AG08395 (cell line): ENCODE measurements around the gene LIPE.

Experiments
- DNase-seq: peaks from one replicate; pipeline ENCODE4 v3.0.0; 2012; ENCODE audit warnings: mixed read lengths, low spot score

The LIPE gene

DNA sequence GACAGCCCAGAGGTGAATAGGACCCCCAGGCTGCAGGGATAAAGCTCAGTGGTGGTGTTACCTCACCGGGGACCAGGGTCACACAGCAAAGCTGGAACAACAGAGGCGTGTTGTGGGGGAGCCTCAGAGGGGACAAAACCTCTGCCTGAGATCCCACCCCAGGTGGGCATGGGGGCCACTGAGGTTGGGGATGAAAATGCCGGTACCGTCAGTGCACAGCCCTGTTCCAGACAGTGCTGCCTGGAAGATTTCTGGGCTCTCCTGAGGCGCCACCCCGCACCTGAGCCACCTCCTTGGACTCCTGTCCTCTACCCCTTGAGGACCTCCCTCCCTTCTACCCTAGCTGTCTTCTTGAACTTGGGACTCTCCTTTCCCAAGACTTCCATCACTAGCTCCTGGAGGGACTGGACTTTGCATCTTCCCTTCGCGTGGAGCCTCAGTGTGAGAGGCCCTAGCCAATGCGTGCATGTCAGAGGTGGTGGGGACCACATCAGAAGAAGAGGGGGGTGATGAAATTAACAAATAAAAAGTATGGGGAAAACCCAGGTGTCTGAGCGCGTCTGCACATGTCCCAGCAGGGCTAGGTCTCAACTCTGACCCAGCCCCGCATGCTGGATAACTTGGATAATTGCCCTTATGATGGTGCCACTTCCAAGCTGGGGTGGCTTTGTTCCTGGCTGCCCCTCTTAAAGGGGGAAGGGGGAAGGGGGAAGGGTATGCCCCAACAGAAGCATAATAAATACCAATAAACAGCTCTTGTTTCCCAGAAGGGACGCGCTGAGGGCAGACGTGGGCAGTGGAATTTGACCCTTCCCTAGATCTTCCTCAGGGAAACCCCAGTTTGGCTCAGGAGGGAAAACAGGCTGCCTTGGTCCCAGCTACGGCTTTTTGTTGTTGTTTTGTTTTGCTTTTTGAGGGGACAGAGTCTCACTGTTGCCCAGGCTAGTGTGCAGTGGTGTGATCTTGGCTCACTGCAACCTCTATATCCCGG, 48.7 kb downstream of the LIPE start:
- DNase-seq = no peak

DNA sequence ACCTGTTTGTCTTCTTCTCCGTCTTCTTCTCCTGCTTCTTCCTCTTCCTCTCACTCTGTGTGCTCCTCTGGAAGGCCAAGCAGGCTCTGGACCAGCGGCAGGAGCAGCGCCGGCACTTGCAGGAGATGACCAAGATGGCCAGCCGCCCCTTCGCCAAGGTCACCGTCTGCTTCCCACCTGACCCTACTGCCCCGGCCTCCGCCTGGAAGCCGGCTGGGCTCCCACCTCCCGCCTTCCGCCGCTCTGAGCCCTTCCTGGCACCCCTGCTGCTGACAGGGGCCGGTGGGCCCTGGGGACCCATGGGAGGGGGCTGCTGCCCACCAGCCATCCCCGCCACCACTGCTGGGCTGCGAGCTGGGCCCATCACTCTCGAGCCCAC, 51.0 kb downstream of the LIPE start:
- DNase-seq = no peak

DNA sequence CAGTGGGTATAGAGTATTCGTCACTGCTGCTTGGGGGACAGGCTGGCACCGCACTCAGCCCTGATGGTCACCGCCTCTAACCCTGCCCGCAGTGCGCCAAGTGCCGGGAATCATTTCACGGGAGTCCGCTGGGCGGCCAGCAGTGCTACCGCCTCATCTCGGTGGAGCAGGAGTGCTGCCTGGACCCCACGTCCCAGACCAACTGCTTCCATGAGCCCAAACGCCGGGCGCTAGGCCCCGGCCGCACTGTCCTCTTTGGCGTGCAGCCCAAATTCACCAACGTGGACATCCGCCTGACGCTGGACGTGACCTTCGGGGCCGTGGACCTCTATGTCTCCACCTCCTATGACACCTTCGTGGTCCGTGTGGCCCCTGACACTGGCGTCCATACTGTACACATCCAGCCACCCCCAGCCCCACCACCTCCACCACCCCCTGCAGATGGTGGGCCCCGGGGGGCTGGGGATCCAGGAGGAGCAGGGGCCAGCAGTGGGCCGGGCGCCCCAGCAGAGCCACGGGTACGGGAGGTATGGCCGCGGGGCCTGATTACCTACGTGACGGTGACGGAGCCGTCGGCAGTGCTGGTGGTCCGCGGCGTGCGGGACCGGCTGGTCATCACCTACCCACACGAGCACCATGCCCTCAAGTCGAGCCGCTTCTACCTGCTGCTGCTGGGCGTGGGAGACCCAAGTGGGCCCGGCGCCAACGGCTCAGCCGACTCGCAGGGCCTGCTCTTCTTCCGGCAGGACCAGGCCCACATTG, 51.6 kb downstream of the LIPE start:
- no peak for DNase-seq

DNA sequence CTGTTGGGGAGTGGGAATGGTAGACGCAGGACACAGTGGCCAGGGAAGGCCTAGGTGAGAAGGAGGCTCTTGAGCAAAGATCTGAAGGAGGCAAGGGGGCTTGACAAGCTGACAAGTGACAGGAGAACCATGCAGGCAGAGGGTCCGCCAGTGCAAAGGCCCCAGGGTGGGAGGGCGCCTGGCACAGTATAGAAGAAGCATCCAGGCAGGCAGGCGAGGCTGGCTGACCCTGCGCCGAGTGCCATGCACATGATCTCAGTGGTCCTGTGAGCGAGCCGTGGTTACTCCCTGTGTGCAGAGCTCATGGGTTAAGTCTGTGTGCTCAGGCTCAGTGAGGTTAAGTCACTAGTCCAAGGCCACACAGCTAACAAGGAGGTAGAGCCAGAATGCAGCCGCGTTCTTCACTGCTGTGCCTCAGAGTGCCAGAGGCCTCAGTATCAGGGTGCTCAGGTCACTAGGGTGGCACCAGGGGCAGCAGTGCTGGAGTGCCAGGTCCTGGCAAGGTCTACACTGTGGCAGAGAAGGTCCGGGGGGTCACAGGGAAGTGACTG, 52.3 kb downstream of the LIPE start:
- DNase-seq = no peak

DNA sequence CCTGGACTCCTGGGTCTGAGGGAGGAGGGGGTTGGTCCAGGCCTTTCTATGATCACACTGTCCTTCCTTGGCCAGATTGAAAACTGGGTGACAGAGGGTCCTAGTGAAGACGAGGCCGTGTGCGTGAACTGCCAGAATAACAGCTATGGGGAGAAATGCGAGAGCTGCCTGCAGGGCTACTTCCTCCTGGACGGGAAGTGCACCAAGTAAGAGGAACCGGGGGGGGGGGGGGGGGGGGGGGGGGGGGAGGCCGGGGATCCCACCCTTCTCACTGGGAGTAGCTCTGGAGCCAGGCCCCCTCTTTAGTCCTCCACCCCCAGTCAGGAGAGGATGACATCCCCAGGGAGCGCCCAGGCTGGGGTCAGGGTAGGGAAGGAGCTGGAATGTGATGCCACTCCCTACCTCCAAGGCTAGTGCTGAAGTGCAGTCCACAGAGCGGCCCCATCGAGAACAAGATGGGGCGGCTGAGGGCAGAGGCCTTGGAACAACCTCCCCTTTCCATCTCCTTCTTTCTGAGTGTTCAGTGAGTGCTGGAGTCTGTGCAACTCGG, 56.5 kb downstream of the LIPE start:
- DNase-seq = no peak

DNA sequence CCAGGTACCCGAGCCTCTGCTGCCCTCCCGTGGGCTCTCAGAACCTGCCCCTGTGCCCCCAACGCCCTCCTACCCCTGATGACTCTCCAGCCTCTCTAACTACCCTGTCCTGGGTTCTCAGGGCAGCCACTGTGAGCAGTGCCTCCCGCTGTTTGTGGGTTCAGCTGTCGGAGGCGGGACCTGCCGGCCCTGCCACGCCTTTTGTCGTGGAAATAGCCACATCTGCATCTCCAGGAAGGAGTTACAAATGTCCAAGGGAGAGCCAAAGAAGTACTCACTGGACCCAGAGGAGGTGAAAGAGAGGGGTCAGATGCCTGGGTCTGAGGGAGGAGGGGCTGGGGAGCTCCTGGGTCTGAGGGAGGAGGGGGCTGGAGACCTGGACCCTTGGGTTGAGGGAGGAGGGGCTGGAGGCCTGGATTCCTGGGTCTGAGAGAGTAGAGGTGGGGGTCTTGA, 57.1 kb downstream of the LIPE start:
- no peak for DNase-seq

DNA sequence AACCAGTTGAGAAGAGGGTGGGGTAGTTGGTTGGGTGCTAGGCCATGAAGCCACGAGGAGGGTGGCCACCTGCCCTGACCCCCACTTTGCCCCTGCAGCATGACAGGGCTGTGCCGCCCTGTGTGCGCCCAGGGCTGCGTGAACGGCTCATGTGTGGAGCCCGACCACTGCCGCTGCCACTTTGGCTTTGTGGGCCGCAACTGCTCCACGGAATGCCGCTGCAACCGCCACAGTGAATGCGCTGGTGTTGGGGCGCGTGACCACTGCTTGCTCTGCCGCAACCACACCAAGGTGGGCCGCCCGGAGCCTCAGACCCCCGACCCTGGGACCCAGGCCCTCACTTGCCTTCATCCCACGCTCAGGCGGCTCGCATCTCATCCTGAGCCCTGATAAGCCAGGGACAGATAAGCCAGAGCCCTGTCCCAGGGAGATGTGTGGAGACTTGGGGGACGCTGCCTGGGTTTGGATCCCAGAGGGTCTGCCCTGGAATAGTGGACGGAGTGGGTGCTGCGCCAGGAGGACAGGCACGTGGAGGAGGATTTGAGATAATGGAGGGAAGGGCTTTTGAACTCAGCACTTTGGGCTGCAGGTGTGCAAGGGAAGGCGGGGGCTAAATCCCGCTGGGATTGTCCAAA, 57.6 kb downstream of the LIPE start:
- DNase-seq = no peak

DNA sequence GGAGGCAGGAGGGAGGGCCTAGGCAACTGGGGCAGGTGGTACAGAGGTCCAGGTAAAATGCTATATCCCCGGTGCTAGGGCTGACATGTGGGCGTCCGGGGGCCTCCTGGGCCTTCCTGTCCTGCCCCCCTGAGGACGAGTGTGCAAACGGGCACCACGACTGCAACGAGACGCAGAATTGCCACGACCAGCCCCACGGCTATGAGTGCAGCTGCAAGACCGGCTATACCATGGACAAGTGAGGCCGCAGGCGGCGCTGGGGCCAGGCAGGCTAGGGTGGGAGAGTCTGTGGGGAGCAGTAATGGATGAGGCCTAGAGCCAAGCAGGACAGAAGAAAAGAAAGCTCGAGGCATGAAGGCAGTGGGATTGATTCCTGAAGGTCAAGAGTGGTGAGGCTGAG, 58.4 kb downstream of the LIPE start:
- DNase-seq = no peak

DNA sequence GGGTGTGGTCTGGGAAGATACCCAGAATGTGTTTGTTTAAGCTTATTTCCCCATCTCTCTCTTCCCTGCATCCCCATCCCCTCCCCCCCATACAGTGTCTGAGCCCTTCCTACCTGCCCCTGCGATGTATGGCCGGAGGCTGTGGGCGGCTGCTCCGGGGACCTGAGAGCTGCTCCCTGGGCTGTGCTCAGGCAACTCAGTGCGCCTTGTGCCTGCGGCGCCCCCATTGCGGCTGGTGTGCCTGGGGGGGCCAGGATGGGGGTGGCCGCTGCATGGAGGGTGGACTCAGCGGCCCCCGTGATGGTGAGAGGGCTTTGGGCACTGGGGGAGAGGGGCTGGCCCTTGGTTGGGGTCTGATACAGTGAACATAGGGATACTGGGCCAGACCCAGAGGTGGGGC, 58.8 kb downstream of the LIPE start:
- DNase-seq = no peak

DNA sequence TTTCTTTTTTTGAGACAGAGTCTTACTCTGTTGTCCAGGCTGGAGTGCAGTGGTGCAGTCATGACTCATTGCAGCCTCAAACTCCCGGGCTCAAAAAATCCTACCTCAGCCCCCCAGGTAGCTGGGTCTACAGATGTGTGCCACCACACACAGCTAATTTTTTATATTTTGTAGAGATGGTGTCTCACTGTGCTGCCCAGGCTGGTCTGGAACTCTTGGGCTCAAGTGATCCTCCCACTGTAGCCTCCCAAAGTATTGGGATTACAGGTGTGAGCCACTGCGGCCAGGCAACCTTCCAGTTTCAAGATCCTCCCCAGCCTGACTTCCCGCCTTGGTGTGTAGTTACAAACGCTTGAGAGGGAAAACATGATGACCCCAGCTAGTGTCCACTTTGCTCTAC, 59.3 kb downstream of the LIPE start:
- no peak for DNase-seq

DNA sequence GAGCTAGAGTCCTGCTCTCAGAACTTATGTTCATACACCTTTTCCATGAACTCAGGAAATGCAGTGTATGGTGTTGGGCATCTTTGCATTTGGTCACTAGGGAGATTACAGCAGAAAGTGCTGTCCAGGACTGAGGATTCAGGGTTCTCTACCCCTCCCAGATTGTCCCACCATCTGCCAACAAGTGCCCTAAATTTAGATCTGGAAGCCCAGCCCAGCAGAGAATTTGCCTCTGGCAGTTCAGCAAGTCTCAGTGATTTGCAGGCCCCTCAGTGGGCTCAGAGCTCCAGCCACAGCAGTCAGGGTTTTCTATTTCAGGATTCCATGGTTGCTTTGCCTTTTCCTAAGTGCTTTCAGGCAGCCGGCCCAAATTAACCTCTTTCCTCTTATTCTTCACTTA, 60.5 kb downstream of the LIPE start:
- DNase-seq = no peak

DNA sequence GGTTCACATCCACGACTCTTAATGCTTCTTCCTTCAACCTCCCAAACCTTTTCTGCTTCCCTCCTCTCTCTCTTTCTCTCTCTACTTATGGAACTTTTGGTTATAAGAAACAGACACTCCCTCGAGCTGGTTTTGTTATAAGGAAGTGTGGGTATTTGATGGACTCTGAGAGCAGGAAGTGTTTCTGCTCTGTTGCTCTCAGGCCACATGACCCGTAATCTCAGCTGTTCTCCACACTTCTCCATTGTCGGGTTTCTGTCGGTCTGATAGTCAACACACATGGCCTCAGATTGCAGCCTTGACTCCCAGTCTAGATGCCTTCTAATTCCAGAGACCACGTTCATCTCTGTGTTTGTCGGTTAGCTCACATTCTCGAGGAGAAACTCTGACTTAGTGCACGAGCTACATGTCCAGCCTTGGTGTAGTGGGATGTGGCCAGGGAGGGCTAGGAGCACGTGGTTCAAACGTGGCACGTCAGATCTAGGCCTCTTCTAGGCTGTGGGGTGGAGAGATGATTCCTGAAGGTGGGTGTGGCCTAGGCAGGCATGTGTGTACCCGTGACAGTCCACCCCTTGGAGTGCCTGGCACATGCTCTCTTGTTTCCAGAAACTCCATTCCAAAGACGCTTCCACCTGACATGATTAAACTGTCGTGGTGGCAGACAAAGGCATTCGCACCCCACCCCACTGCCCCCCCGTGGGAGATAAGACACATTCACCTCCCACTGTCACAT, 63.4 kb downstream of the LIPE start:
- no peak for DNase-seq

DNA sequence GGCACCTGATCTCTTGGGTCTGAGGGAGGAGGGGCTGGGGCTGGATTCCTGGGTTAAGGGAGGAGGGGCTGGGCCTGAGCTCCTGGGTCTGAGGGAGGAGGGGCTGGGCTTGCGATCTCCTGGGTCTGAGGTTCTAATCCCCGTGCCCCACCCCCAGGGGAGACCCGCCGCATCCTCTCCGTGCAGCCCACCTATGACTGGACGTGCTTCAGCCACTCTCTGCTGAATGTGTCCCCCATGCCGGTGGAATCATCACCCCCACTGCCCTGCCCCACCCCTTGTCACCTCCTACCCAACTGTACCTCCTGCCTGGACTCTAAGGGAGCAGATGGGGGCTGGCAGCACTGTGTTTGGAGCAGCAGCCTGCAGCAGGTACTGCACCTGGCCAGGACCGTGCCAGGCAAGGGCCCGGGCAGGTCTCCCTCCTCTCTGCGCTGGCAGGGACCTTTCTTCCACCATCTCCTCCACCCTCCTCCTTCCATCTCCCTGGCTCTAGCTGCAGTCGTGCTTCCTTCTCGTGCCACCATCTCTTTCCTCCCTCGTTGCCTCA, 64.2 kb downstream of the LIPE start:
- DNase-seq = no peak

DNA sequence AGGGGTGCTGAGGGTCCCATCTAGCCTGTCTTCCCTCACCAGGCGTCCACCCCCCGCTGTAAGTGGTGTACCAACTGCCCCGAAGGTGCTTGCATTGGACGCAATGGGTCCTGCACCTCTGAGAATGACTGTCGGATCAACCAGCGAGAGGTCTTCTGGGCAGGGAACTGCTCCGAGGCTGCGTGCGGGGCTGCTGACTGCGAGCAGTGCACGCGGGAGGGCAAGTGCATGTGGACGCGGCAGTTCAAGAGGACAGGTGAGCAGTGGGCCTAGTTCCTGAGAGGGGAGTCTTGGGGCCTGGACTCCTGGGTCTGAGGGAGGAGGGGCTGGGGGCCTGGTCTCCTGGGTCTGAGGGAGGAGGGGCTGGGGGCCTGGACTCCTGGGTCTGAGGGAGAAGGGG, 64.8 kb downstream of the LIPE start:
- no peak for DNase-seq

DNA sequence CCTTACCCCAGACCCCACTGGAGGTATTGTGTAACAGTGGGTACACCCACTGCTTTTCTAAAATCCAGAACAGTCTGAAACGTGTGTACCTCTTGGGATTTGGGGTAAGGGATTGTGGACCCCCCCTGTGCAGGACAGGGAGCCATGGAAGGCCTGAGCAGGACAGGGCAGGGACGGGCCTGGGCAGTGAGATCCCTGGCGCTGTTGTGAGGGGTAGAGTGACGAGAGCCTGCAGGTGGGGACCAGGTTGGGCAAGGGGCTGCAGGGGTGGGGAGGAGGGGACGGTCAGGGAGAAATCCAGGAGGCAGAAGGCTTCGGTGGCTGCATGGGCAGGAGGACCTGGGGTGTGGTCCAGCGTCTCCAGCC, 65.7 kb downstream of the LIPE start:
- no peak for DNase-seq

DNA sequence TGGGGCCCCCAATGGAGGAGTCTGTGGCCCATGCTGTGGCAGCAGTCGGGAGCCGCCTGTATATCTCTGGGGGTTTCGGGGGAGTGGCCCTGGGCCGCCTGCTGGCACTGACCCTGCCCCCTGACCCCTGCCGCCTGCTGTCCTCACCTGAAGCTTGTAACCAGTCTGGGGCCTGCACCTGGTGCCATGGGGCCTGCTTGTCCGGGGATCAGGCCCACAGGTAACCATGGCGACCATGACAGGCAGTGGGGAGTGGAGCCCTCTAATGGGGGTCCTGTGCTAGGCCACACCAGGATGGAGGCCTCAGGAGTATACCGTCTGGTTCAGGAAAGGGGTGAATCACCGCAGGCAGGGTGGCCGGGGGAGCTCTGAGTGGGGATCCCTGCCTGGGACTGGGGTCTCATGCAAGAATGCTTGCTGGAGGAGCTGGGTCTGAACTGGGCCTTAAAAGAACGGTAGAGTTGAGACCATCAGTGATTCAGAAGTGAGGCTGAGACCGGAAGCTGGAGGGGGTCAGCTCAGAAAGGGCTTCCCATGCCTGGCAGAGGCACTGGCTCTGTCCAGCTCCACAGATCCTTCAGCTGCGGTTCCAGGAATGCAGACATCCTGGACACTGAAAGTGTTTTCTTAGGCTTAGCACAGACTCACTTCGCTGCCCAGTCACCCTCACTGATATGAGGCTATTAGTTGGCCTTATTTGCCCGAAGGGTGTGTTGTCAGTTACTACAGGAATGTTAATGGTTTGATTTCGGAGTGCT, 66.2 kb downstream of the LIPE start:
- DNase-seq = no peak

DNA sequence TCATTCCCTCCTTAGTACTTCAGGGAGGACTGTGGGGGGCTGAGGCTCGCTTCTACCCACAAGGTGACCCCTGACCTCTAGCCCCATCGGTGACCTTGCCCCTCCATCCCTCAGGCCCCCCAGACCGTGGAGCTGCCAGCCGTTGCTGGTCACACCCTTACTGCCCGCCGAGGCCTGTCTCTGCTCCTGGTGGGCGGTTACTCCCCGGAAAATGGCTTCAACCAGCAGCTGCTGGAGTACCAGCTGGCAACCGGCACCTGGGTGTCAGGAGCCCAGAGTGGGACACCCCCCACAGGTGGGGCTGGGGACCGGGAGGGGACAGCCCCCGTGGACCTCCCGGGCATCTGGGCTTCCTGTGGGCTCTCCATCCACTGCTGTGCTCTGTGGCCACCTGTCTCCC, 69.9 kb downstream of the LIPE start:
- DNase-seq = no peak

DNA sequence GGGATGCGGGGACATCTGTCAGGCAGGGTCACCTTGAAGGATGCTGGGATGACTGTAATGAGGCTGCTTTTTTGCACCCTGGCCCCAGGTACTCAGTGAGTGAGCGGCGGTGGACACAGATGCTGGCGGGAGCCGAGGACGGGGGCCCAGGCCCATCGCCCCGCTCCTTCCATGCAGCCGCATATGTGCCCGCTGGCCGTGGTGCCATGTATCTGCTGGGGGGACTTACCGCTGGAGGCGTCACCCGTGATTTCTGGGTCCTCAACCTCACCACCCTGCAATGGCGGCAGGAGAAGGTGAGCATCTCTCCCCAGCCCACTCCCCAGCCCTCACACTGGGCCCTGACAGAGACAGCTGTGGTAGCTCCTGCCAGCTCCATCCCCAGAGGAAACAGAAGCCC, 70.5 kb downstream of the LIPE start:
- no peak for DNase-seq

DNA sequence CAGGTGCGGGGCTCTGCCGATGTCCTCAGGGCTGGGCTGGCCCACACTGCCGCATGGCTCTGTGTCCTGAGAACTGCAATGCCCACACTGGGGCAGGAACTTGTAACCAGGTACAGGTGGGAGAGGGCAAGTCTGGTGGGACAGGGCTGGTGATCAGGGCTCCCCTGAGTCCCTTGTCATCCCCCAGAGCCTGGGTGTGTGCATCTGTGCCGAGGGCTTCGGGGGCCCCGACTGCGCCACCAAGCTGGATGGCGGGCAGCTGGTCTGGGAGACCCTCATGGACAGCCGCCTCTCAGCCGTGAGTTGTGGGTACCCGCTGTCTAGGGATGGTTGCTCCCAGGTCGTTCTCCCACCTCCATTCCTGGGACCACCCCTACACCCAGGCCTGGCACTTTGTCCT, 71.3 kb downstream of the LIPE start:
- no peak for DNase-seq

DNA sequence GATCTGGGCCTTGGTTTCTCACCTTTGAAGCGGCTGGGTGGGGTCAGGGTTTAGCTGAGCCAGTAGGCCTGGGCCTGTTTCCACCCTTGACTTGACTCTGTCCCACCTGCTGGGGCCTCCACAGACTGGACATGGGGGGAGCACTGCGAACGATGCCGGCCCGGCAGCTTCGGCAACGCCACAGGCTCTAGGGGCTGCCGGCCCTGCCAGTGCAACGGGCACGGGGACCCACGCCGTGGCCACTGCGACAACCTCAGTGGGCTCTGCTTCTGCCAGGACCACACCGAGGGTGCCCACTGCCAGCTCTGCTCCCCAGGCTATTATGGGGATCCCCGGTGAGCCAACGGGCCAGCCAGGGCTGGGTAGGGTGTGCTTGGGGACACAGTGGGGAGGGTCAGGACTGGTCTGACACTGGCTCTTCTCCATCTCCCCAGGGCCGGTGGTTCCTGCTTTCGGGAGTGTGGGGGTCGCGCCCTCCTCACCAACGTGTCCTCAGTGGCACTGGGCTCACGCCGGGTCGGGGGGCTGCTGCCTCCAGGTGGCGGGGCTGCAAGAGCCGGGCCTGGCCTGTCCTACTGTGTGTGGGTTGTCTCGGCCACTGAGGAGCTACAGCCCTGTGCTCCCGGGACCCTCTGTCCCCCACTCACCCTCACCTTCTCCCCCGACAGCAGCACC, 73.7 kb downstream of the LIPE start:
- no peak for DNase-seq
